ENCODE measurements around the gene PPP6R2.

DNA sequence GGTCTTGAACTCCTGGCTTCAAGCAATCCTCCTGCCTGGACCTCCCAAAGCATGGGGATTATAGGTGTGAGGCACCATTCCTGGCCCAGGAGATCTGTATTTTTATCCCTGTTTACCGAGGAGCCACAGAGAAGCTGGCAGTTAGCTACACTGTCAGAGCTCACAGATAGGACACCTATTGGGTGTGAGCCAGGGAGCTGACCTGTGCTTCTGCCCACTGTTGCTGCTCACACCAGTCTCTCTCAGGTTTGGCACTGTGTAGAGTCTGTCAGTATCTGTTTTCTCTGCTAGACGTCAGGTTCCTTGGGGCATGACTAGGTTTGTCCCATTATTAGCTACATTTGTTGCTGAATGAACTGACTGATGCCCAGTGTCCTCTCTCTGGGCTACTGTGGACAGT is 17.5 kb downstream of the PPP6R2 start:
- TF ChIP-seq CTCF (IDR thresholded peaks at IDR 0.05) (no peak), HEYL (CRISPR knock-in tag; IDR thresholded peaks at IDR 0.05) (no peak), EP300 (IDR thresholded peaks at IDR 0.05) (no peak), BHLHE40 (IDR thresholded peaks at IDR 0.05; ENCODE audit: low read depth, low read length) (no peak), POLR2A (IDR thresholded peaks at IDR 0.05; ENCODE audit: low read length) (no peak), KDM1A (IDR thresholded peaks at IDR 0.05; ENCODE audit: low read depth) (no peak), ZFP36 (IDR thresholded peaks at IDR 0.05; ENCODE audit: borderline replicate concordance, partially characterized antibody) (no peak)

All from A549 (cell line).